Body of pancreas (tissue), 4 donors: ENCODE results near the gene TULP4.

ENCODE experiments used
- CTCF ChIP-seq, 7 experiments: fragments of 450-650 bp in 4 of 7; fragments of 200-600 bp in 3 of 7; sonication (generic) in 3 of 7; IDR thresholded peaks; one replicate each; pipeline ENCODE4 v1.5.1; 2016 to 2019; ENCODE audit warnings: antibody characterized with exemption in 7 of 7
- POLR2A ChIP-seq, 3 donors: fragments of 450-650 bp; IDR thresholded peaks; one replicate each; pipeline ENCODE4 v1.6.1; 2016; ENCODE audit warnings: antibody characterized with exemption in 3 of 3, mild to moderate bottlenecking in 2 of 3

- TF ChIP-seq CTCF (IDR thresholded peaks at IDR 0.05) = no peak
- TF ChIP-seq POLR2A (IDR thresholded peaks at IDR 0.05) = no peak
These were observed 89.9 kb downstream of the TULP4 start for GRCh38 chr6:158402184-158402583.
